Upper lobe of left lung (tissue), 6 donors: ENCODE data around the gene RAB11A. TPM values are rescaled to one million over a fixed set of nuclear protein-coding genes. Genes with fewer than 3 reads are reported as not detected.

Source experiments
- ATAC-seq, 2 donors: fragments of 200-7000 bp; cut with Tn5 transposase; one replicate each; pipeline ENCODE4 v1.9.1; 2022; ENCODE audit warnings: mild to moderate bottlenecking in 2 of 2, moderate library complexity in 2 of 2; ENCODE audit not compliant: low FRiP score in 2 of 2
- DNase-seq, 2 donors: peaks; one replicate each; pipeline ENCODE4 v3.0.0-alpha.2; 2019 to 2020
- H3K27ac ChIP-seq, 4 donors: fragments of 200-600 bp; sonication (generic); one replicate each; pipeline ENCODE4 v1.5.1; 2016 to 2019
- H3K27me3 ChIP-seq, 4 donors: fragments of 200-600 bp; sonication (generic); one replicate each; pipeline ENCODE4 v1.5.1; 2017 to 2019
- H3K36me3 ChIP-seq, 4 donors: fragments of 200-600 bp; sonication (generic); one replicate each; pipeline ENCODE4 v1.5.1; 2016 to 2019
- H3K4me1 ChIP-seq, 4 donors: fragments of 200-600 bp; sonication (generic); one replicate each; pipeline ENCODE4 v1.5.1; 2018 to 2019
- H3K4me3 ChIP-seq, 4 donors: fragments of 200-600 bp; sonication (generic); one replicate each; pipeline ENCODE4 v1.5.1; 2017 to 2019; ENCODE audit warnings: mild to moderate bottlenecking in 2 of 4, moderate library complexity in 1 of 4
- H3K9me3 ChIP-seq, 4 donors: fragments of 200-600 bp; sonication (generic); one replicate each; pipeline ENCODE4 v1.5.1; 2018 to 2019
- CTCF ChIP-seq, 6 experiments: fragments of 450-650 bp in 4 of 6; fragments of 200-600 bp in 2 of 6; sonication (generic) in 2 of 6; IDR thresholded peaks; one replicate each; pipeline ENCODE4 v1.5.1; 2016 to 2019; ENCODE audit warnings: antibody characterized with exemption in 6 of 6
- EP300 ChIP-seq, 4 donors: sonication (generic); formaldehyde crosslinking; IDR thresholded peaks; one replicate each; pipeline ENCODE4 v1.5.1; 2017; ENCODE audit warnings: antibody characterized with exemption in 4 of 4, control low read depth in 2 of 4
- POLR2A ChIP-seq, 4 donors: fragments of 450-650 bp; IDR thresholded peaks; one replicate each; pipeline ENCODE4 v1.5.1; 2016 to 2017; ENCODE audit warnings: antibody characterized with exemption in 4 of 4, mild to moderate bottlenecking in 2 of 4
- POLR2AphosphoS5 ChIP-seq, 2 donors: sonication (generic); formaldehyde crosslinking; IDR thresholded peaks; one replicate each; pipeline ENCODE4 v1.5.1; 2017; ENCODE audit warnings: antibody characterized with exemption in 2 of 2
- WGBS, 2 donors: methylation state at CpG; one replicate each; pipeline ENCODE4 v1.1.5; 2017 to 2018; 5-methylcytosine and 5-hydroxymethylcytosine counted together
- total RNA-seq, 6 donors: library from RNA; depleted of rRNA in 4 of 6; stranded (reverse); fragments of >200 nt in 4 of 6; gene quantifications; one replicate each; pipeline versions ENCODE4 v1.1.0 to v1.2.1, GENCODE V29; 2016 to 2021
- donor health status: DM: no; HTN: no; CAD: no; lungs with moderate emphysema.
- donor health status: DM: no; HTN: yes; CAD: no; lungs with severe emphysema.

The RAB11A gene
- total RNA-seq, 6 donors from 2014 or later, result 15.7 to 205 (median 144) TPM

DNA sequence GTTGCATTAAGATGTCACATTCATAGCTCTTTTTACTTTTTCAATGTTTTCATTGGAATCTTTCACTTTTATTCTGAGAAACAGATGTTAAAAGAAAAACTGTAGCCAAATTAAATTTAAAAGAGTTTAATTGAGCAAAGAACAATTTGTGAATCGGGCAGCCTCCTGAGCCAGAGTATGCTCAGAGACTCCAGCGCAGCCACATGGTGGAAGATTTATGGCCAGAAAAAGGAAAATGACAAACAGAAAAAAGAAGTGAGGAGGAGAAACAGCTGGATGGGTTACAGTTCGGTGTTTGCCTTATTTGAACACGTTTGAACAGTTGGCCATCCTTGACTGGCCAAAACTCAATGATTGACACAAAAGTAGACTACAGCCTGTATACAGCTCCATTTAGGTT lies 33.8 kb upstream of the RAB11A start:
- Histone ChIP-seq H3K27me3 (no peaks in the 10 kb centered on the region), H3K36me3 (no peaks in the 10 kb centered on the region), H3K4me3 (no peak overlapping the region), H3K4me1 (peaks cover 37 to 56% (median 41%) of the 10 kb centered on the region in 4 donors), H3K9me3 (no peaks in the 10 kb centered on the region), H3K27ac (peak overlapping the region in 1 of 4 donors; percentile 87)
- TF ChIP-seq POLR2A (IDR thresholded peaks at IDR 0.05), result no peak
- TF ChIP-seq EP300 (IDR thresholded peaks at IDR 0.05), result no peak
- TF ChIP-seq POLR2AphosphoS5 (IDR thresholded peaks at IDR 0.05), result no peak
- no peak for TF ChIP-seq CTCF (IDR thresholded peaks at IDR 0.05)
- 54 to 74% methylated on average over 4 of the region's 4 CpGs for WGBS, 2 donors
- ATAC-seq, result no peak
- no peak for DNase-seq

GRCh38 chr15:65836665-65837064 lies 32.6 kb upstream of the RAB11A start:
- no peaks in the 10 kb centered on the region for H3K36me3 ChIP-seq
- TF ChIP-seq POLR2A (IDR thresholded peaks at IDR 0.05), result no peak
- no peak for TF ChIP-seq POLR2AphosphoS5 (IDR thresholded peaks at IDR 0.05)
- no peak for TF ChIP-seq CTCF (IDR thresholded peaks at IDR 0.05)
- no peak for TF ChIP-seq EP300 (IDR thresholded peaks at IDR 0.05)
- DNase-seq (no peak), ATAC-seq (no peak)
- no peaks in the 10 kb centered on the region for H3K9me3 ChIP-seq
- H3K4me3 ChIP-seq, result no peak overlapping the region
- 89 to 94% methylated on average over 4 of the region's 4 CpGs for WGBS, 2 donors
- peak overlapping the region in 1 of 4 donors; percentile 44 for H3K27ac ChIP-seq
- peaks cover 48 to 67% (median 51%) of the 10 kb centered on the region in 4 donors for H3K4me1 ChIP-seq
- no peaks in the 10 kb centered on the region for H3K27me3 ChIP-seq

- WGBS, 2 donors, result 72 to 77% methylated on average over 6 of the region's 6 CpGs
- H3K4me1 ChIP-seq, result peaks cover 43 to 62% (median 47%) of the 10 kb centered on the region in 4 donors
- H3K27ac ChIP-seq, result peak overlapping the region in 2 of 4 donors; percentile 21 to 44
- ATAC-seq (peak in 1 of 2 donors; percentile 44), DNase-seq (peak in 1 of 2 donors; percentile 28)
- H3K9me3 ChIP-seq, result no peaks in the 10 kb centered on the region
- no peaks in the 10 kb centered on the region for H3K36me3 ChIP-seq
- no peaks in the 10 kb centered on the region for H3K27me3 ChIP-seq
- TF ChIP-seq CTCF (IDR thresholded peaks at IDR 0.05) (no peak), POLR2A (IDR thresholded peaks at IDR 0.05) (no peak), POLR2AphosphoS5 (IDR thresholded peaks at IDR 0.05) (no peak), EP300 (IDR thresholded peaks at IDR 0.05) (no peak)
- no peak overlapping the region for H3K4me3 ChIP-seq
Observed at GRCh38 chr15:65837301-65838294, 31.7 kb upstream of the RAB11A start.

DNA sequence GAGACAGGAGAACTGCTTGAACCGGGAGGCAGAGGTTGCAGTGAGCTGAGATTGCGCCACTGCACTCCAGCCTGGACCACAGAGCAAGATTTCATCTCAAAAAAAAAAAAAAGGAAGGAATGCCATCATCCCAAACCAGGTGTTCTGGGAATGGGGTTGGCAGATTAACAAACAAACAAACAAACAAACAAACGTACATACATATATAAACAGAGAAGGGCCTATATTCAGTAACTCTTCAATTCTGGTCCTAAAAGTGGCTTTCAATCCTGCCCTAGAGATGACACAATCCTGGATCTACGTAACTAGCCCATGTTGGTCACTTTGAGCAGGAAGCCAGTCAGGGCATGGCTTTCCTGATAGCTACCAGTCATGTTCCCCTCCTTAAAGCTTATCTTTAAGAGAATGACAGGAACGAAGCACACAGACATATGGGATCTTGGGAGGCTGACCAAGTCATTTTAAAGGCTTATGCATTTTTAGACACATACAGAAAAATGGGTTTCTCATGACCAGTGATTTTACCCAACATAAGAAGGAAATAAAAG lies 29.9 kb upstream of the RAB11A start:
- no peaks in the 10 kb centered on the region for H3K27me3 ChIP-seq
- ATAC-seq, result no peak
- H3K4me3 ChIP-seq, result no peak overlapping the region
- peak in 1 of 2 donors; percentile 27 for DNase-seq
- no peaks in the 10 kb centered on the region for H3K36me3 ChIP-seq
- peak overlapping the region in 1 of 4 donors; percentile 49 for H3K27ac ChIP-seq
- WGBS, 2 donors, result 61 to 67% methylated on average over 5 of the region's 5 CpGs
- TF ChIP-seq EP300 (IDR thresholded peaks at IDR 0.05), result no peak
- TF ChIP-seq POLR2A (IDR thresholded peaks at IDR 0.05), result no peak
- TF ChIP-seq CTCF (IDR thresholded peaks at IDR 0.05), result no peak
- no peak for TF ChIP-seq POLR2AphosphoS5 (IDR thresholded peaks at IDR 0.05)
- peaks cover 25 to 44% (median 30%) of the 10 kb centered on the region in 4 donors for H3K4me1 ChIP-seq
- H3K9me3 ChIP-seq, result no peaks in the 10 kb centered on the region
